ENCODE data around the gene CPSF6.

- TF ChIP-seq POLR2AphosphoS5 (IDR thresholded peaks at IDR 0.05; ENCODE audit: low read depth, low read length), result no peak
- TF ChIP-seq MAX (IDR thresholded peaks at IDR 0.05), result no peak
- no peak for TF ChIP-seq ZFX (IDR thresholded peaks at IDR 0.05)
- TF ChIP-seq RAD21 (IDR thresholded peaks at IDR 0.05; ENCODE audit: low read depth), result no peak
- no peak for TF ChIP-seq CTCF (IDR thresholded peaks at IDR 0.05 in 2 of 3, conservative IDR thresholded peaks at IDR 0.05 in 1 of 3; ENCODE audit: borderline replicate concordance in 1 of 3, insufficient read depth in 1 of 3, low read depth in 2 of 3, low read length in 2 of 3)
- TF ChIP-seq POLR2A (IDR thresholded peaks at IDR 0.05; ENCODE audit: borderline replicate concordance, extremely low read depth, insufficient read depth, insufficient read length), result no peak
- TF ChIP-seq ZNF274 (IDR thresholded peaks at IDR 0.05; ENCODE audit: low read depth, low read length), result no peak
- TF ChIP-seq CBX3 (IDR thresholded peaks at IDR 0.05; ENCODE audit: low read depth), result no peak
- no peak for TF ChIP-seq CEBPB (IDR thresholded peaks at IDR 0.05; ENCODE audit: low read depth)
- no peak for TF ChIP-seq YY1 (IDR thresholded peaks at IDR 0.05; ENCODE audit: extremely low read depth, insufficient replicate concordance, low read depth, low read length)
- no peak for TF ChIP-seq EZH2 (IDR thresholded peaks at IDR 0.05)
- TF ChIP-seq EZH2phosphoT487 (IDR thresholded peaks at IDR 0.05; ENCODE audit: borderline replicate concordance), result no peak
- no peak for TF ChIP-seq ZBTB33 (IDR thresholded peaks at IDR 0.05; ENCODE audit: extremely low read depth, insufficient replicate concordance, low read length)
Observed at GRCh38 chr12:69211160-69211559, 28.2 kb upstream of the CPSF6 start.
